ENCODE measurements around the gene RYR2. TPM values are rescaled to one million over a fixed set of nuclear protein-coding genes. Genes with fewer than 3 reads are reported as not detected.

Gene RYR2
- total RNA-seq, 4 donors from 2014 or later, result 0.88 to 8.4 (median 5.5) TPM

DNA sequence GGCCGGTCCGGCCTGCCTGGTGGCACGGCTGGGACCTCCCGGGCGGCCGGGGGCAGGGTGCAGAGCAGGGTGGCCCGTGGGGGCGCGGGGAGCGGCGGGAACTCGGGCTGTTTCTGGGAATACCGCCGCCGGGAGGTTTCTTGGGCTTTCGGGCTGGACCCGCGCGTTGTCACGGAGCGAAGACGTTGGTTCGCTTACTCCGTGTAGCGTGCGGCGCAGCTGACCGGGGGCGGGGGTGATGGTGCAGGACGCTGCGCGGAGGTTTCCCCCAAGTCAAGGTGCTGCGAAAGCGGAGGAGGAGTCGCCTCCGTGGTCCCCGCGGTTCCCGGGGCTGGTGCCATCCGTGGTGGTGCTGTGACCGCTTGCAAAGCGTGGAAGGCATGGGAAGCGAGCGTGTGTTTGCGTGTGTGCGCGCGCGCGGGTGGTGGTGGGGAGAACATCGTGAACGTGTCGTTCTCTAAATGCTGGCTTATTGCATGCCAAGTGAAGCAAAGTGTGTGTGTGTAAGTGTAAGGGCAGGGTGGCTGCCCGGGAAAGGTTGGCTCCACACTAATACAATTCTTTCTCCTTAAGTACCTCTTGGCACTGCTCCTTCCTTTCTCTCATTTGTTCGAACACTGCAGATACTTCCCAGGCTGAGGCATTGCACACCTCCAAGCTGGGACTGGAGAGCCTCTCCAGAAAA lies 1.1 kb downstream of the RYR2 start:
- Histone ChIP-seq H3K4me1 (peaks cover 0 to 8% of the 10 kb centered on the region in 2 donors), H3K36me3 (no peaks in the 10 kb centered on the region), H3K27me3 (peaks cover 0 to 11% of the 10 kb centered on the region in 2 donors), H3K27ac (no peak overlapping the region), H3K9me3 (no peaks in the 10 kb centered on the region), H3K4me3 (peak overlapping the region; percentile 30 to 54)
- intact Hi-C loops (cut with DNase I; ENCODE audit: low total_unique reads), result no loop called here
- DNase-seq, result no peak
- no peak for TF ChIP-seq POLR2A (IDR thresholded peaks at IDR 0.05)
- TF ChIP-seq, protein P1, sequence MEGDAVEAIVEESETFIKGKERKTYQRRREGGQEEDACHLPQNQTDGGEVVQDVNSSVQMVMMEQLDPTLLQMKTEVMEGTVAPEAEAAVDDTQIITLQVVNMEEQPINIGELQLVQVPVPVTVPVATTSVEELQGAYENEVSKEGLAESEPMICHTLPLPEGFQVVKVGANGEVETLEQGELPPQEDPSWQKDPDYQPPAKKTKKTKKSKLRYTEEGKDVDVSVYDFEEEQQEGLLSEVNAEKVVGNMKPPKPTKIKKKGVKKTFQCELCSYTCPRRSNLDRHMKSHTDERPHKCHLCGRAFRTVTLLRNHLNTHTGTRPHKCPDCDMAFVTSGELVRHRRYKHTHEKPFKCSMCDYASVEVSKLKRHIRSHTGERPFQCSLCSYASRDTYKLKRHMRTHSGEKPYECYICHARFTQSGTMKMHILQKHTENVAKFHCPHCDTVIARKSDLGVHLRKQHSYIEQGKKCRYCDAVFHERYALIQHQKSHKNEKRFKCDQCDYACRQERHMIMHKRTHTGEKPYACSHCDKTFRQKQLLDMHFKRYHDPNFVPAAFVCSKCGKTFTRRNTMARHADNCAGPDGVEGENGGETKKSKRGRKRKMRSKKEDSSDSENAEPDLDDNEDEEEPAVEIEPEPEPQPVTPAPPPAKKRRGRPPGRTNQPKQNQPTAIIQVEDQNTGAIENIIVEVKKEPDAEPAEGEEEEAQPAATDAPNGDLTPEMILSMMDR (IDR thresholded peaks at IDR 0.05), result no peak

DNA sequence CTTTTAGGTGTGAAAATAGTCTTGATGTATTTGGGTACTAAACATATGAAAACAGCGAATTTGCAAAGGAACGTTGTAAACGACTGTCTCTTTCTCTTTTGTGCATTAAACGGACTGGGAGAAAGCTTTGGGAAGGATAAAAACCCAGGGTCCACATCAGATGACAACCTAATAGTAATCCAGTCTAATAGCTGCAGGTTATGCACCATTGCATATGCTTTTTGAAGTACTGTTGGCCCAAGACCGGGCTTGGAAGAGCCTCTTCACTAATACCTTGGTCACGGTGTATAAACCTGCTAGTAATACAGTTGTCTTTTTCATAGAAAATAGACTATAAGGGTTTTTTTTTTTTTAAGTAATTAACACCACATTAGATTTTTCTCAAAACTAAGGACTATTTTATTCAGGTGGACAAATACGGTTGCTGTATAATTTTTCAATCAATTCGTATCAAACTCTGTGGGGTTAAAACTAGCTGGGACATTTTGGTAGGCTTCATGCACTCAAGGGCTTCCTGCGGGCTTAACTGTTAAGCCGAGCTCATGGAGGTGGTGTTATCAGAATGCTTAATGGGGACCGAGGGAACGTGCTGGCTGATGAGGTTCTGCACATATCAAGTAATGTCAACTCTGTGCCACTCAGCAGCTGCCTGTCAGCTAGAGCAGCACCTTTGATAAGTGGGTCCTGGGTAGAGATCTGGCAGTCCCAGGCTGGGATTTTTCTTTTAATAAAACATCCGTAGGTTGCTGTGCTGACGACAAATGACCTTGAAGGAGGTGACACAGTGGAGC lies 2.1 kb downstream of the RYR2 start:
- H3K27ac ChIP-seq, result no peak overlapping the region
- H3K4me3 ChIP-seq, result no peak overlapping the region
- no peaks in the 10 kb centered on the region for H3K36me3 ChIP-seq
- H3K4me1 ChIP-seq, result peaks cover 0 to 8% of the 10 kb centered on the region in 2 donors
- no peak for DNase-seq
- peaks cover 0 to 11% of the 10 kb centered on the region in 2 donors for H3K27me3 ChIP-seq
- TF ChIP-seq, protein P1 (IDR thresholded peaks at IDR 0.05), result no peak
- no peak for TF ChIP-seq POLR2A (IDR thresholded peaks at IDR 0.05)
- intact Hi-C loops (cut with DNase I; ENCODE audit: low total_unique reads), result no loop called here
- H3K9me3 ChIP-seq, result no peaks in the 10 kb centered on the region

DNA sequence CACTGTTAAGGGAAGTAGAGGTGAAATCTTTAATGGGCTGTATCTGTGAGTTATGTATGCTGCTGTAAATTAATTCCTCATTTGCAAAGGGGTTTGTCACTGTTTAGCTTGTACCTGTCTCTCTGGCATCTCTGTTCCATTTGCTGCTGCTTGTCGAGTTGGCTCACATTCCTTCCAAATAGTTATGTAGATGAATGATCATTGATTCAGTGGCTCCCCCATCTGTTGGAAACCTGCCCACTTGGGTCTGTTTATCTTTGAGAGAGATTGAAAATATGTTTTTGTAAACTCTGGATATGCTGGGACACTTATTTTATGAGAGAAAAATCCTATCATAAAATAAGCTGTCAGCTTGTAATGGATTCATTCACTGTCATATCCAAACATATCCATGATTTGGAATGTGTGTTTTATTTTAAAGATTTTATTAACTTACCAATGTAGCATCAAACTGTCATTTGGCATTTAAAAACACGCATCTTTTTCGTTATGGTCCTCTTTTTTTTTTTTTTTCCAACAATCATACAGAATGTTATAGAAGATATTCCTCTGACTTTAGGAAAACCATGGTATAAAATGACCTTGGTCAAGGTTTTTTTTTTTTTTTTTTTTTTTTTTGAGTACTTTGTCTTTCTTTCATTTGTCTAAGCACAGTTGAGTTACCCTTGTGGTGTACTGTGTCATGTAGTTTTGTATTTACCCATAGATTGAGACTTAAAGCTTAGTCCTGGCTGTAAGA lies 3.5 kb downstream of the RYR2 start:
- Histone ChIP-seq H3K4me3 (no peak overlapping the region), H3K27ac (no peak overlapping the region), H3K9me3 (no peaks in the 10 kb centered on the region), H3K27me3 (peaks cover 0 to 11% of the 10 kb centered on the region in 2 donors), H3K36me3 (no peaks in the 10 kb centered on the region), H3K4me1 (peaks cover 0 to 8% of the 10 kb centered on the region in 2 donors)
- no peak for DNase-seq
- TF ChIP-seq POLR2A (IDR thresholded peaks at IDR 0.05), result no peak
- TF ChIP-seq, protein P1 (IDR thresholded peaks at IDR 0.05), result no peak
- intact Hi-C loops (cut with DNase I; ENCODE audit: low total_unique reads), result no loop called here

DNA sequence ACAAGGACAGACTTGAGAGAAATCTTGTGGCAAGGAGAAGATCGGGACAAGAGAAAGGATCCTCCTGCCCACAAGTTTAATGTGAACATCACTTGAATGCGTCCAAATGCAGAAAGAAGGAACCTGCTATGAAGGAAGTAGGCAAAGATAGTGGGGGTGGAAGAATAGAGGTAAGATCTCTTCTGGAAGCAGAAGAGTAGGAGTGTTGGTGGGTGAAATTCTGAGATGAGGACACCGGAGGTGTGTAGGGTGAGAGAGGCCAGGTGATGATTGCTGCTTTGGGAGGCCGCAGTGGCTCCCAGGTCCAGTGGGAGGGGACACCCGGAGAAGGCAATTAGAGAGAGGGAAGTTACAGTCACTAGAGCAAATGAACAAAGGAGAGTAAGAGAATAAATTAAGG lies 6.8 kb downstream of the RYR2 start:
- Histone ChIP-seq H3K9me3 (peaks cover 0 to 4% of the 10 kb centered on the region in 2 donors), H3K27me3 (peaks cover 0 to 11% of the 10 kb centered on the region in 2 donors), H3K36me3 (no peaks in the 10 kb centered on the region), H3K4me3 (no peak overlapping the region), H3K4me1 (no peaks in the 10 kb centered on the region), H3K27ac (no peak overlapping the region)
- no peak for DNase-seq
- no peak for TF ChIP-seq POLR2A (IDR thresholded peaks at IDR 0.05)
- TF ChIP-seq, protein P1 (IDR thresholded peaks at IDR 0.05), result no peak
- intact Hi-C loops (cut with DNase I; ENCODE audit: low total_unique reads), result no loop called here
